ENCODE data around the gene AGBL3. TPM values are rescaled to one million over a fixed set of nuclear protein-coding genes. Genes with fewer than 3 reads are reported as not detected.

AGBL3 gene
- total and polyA plus RNA-seq, 2 of the 8 experiments (the other 6 are each of a cell fraction or from before 2014, with no cell fraction given), result 1.1 to 1.9 TPM

DNA sequence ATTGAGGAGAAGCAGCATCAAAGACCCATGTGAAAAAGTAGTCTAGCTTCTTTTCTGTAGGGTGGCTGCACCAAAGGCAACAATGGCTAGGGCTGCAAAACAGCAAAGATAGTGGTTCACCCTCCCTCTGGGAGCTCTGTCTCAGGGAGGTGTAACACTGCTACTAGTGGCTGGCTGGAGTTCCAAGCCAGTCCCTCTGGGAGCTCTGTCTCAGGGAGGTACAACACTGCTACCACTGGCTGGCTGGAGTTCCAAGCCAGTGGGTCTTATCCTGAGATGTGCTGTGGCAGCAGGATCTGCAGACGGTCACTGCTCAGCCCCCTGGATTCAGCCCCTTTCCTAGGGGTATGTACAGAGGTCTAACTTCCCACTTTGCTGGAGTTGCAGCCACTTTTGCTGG lies 123.7 kb downstream of the AGBL3 start (continued):
- TF ChIP-seq, protein P1, sequence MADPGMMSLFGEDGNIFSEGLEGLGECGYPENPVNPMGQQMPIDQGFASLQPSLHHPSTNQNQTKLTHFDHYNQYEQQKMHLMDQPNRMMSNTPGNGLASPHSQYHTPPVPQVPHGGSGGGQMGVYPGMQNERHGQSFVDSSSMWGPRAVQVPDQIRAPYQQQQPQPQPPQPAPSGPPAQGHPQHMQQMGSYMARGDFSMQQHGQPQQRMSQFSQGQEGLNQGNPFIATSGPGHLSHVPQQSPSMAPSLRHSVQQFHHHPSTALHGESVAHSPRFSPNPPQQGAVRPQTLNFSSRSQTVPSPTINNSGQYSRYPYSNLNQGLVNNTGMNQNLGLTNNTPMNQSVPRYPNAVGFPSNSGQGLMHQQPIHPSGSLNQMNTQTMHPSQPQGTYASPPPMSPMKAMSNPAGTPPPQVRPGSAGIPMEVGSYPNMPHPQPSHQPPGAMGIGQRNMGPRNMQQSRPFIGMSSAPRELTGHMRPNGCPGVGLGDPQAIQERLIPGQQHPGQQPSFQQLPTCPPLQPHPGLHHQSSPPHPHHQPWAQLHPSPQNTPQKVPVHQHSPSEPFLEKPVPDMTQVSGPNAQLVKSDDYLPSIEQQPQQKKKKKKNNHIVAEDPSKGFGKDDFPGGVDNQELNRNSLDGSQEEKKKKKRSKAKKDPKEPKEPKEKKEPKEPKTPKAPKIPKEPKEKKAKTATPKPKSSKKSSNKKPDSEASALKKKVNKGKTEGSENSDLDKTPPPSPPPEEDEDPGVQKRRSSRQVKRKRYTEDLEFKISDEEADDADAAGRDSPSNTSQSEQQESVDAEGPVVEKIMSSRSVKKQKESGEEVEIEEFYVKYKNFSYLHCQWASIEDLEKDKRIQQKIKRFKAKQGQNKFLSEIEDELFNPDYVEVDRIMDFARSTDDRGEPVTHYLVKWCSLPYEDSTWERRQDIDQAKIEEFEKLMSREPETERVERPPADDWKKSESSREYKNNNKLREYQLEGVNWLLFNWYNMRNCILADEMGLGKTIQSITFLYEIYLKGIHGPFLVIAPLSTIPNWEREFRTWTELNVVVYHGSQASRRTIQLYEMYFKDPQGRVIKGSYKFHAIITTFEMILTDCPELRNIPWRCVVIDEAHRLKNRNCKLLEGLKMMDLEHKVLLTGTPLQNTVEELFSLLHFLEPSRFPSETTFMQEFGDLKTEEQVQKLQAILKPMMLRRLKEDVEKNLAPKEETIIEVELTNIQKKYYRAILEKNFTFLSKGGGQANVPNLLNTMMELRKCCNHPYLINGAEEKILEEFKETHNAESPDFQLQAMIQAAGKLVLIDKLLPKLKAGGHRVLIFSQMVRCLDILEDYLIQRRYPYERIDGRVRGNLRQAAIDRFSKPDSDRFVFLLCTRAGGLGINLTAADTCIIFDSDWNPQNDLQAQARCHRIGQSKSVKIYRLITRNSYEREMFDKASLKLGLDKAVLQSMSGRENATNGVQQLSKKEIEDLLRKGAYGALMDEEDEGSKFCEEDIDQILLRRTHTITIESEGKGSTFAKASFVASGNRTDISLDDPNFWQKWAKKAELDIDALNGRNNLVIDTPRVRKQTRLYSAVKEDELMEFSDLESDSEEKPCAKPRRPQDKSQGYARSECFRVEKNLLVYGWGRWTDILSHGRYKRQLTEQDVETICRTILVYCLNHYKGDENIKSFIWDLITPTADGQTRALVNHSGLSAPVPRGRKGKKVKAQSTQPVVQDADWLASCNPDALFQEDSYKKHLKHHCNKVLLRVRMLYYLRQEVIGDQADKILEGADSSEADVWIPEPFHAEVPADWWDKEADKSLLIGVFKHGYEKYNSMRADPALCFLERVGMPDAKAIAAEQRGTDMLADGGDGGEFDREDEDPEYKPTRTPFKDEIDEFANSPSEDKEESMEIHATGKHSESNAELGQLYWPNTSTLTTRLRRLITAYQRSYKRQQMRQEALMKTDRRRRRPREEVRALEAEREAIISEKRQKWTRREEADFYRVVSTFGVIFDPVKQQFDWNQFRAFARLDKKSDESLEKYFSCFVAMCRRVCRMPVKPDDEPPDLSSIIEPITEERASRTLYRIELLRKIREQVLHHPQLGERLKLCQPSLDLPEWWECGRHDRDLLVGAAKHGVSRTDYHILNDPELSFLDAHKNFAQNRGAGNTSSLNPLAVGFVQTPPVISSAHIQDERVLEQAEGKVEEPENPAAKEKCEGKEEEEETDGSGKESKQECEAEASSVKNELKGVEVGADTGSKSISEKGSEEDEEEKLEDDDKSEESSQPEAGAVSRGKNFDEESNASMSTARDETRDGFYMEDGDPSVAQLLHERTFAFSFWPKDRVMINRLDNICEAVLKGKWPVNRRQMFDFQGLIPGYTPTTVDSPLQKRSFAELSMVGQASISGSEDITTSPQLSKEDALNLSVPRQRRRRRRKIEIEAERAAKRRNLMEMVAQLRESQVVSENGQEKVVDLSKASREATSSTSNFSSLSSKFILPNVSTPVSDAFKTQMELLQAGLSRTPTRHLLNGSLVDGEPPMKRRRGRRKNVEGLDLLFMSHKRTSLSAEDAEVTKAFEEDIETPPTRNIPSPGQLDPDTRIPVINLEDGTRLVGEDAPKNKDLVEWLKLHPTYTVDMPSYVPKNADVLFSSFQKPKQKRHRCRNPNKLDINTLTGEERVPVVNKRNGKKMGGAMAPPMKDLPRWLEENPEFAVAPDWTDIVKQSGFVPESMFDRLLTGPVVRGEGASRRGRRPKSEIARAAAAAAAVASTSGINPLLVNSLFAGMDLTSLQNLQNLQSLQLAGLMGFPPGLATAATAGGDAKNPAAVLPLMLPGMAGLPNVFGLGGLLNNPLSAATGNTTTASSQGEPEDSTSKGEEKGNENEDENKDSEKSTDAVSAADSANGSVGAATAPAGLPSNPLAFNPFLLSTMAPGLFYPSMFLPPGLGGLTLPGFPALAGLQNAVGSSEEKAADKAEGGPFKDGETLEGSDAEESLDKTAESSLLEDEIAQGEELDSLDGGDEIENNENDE (IDR thresholded peaks at IDR 0.05; ENCODE audit: insufficient replicate concordance, low read length), result no peak

Data from H1 (cell line).